ENCODE measurements around the gene CLCF1. TPM values are rescaled to one million over a fixed set of nuclear protein-coding genes. Genes with fewer than 3 reads are reported as not detected.

CLCF1 gene
- polyA plus RNA-seq, 1 of the 3 experiments (the other 2 are of a cell fraction) = 27.0 TPM

DNA sequence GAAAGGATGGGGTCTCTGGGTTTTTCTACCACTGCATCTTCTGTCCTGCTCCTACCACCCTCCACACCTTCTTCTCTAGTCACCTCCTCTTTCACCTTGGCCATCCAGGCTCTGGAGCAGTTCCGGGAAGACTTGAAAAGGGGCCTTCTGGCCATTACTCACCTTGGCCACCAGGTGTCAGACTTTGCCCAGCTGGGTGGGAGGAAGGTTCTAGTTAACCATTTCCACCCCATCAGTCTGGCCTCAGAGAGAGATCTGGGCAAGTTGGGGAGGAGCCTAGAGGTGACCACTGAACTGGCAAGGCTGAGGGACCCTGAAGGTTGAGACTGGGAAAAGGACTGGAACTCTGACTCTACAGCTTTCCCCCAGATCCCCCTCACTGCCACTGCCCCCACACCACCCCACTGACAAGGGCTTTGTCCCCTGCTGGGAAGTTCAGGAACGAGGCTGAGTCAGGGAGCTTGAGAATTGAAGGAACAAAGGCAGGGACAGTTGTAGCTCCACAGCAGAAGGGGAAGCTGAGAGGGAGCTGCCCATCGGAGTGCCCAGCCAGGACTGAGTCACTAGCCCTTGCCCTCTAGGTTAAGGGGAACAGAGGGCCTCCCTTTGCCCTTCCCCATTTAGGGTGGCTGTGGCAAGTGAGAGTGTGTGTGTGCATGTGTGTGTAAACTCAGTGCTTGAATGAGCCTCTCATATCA lies 16.4 kb downstream of the CLCF1 start:
- Histone ChIP-seq H3K79me2 (ENCODE audit: insufficient read depth) (peaks cover 18% of the 10 kb centered on the region), H3K27me3 (ENCODE audit: insufficient read depth) (no peaks in the 10 kb centered on the region), H3K4me2 (peak overlapping the region; percentile 85), H3K4me1 (ENCODE audit: control insufficient read depth in 1 of 2, insufficient read depth in 2 of 2, low read depth in 1 of 2, low read length in 1 of 2) (peaks cover 25 to 51% of the 10 kb centered on the region in 2 experiments; a peak in 3 of 4 replicates), H4K20me1 (ENCODE audit: insufficient read depth) (no peaks in the 10 kb centered on the region), H3K36me3 (replicated peaks in 1 of 2; ENCODE audit: control insufficient read depth in 1 of 2, insufficient read depth in 2 of 2, low read length in 1 of 2) (peaks cover 0 to 1% of the 10 kb centered on the region in 2 experiments), H3K27ac (ENCODE audit: low read depth in 2 of 2, low read length in 1 of 2) (peak overlapping the region in 1 of 2 experiments; percentile 99; a peak in 2 of 4 replicates), H3K9ac (peak overlapping the region; percentile 43; the same call in 1 of the 2 replicates), H3K4me3 (ENCODE audit: low read depth in 2 of 2, low read length in 1 of 2) (no peak overlapping the region; a peak in 1 of 4 replicates), H3K9me2 (no peaks in the 10 kb centered on the region), H3F3A (replicated peaks; ENCODE audit: insufficient read depth) (peaks cover 35% of the 10 kb centered on the region), H2AFZ (ENCODE audit: low read depth) (no peak overlapping the region), H3K9me3 (no peaks in the 10 kb centered on the region)
- WGBS (ENCODE audit: low lambda C conversion rate) = 22% methylated on average over 3 of the region's 3 CpGs
- TF ChIP-seq RAD21 (IDR thresholded peaks at IDR 0.05; ENCODE audit: low read length) (peak; percentile 93), MXI1 (IDR thresholded peaks at IDR 0.05; ENCODE audit: low read depth, low read length) (no peak), ELF1 (IDR thresholded peaks at IDR 0.05) (peak; percentile 38; the same call in 1 of the 2 replicates), SMC3 (IDR thresholded peaks at IDR 0.05; ENCODE audit: low read depth, low read length) (peak; percentile 94), TEAD4 (IDR thresholded peaks at IDR 0.05; ENCODE audit: borderline replicate concordance, insufficient read depth) (no peak), CHD2 (IDR thresholded peaks at IDR 0.05; ENCODE audit: low read length, partially characterized antibody) (peak; percentile 45), RCOR1 (IDR thresholded peaks at IDR 0.05; ENCODE audit: low read length) (peak; percentile 38; the same call in 1 of the 2 replicates)
- TF ChIP-seq, protein P1, sequence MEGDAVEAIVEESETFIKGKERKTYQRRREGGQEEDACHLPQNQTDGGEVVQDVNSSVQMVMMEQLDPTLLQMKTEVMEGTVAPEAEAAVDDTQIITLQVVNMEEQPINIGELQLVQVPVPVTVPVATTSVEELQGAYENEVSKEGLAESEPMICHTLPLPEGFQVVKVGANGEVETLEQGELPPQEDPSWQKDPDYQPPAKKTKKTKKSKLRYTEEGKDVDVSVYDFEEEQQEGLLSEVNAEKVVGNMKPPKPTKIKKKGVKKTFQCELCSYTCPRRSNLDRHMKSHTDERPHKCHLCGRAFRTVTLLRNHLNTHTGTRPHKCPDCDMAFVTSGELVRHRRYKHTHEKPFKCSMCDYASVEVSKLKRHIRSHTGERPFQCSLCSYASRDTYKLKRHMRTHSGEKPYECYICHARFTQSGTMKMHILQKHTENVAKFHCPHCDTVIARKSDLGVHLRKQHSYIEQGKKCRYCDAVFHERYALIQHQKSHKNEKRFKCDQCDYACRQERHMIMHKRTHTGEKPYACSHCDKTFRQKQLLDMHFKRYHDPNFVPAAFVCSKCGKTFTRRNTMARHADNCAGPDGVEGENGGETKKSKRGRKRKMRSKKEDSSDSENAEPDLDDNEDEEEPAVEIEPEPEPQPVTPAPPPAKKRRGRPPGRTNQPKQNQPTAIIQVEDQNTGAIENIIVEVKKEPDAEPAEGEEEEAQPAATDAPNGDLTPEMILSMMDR (IDR thresholded peaks at IDR 0.05) = peak; percentile 94
- TF ChIP-seq, protein P2, sequence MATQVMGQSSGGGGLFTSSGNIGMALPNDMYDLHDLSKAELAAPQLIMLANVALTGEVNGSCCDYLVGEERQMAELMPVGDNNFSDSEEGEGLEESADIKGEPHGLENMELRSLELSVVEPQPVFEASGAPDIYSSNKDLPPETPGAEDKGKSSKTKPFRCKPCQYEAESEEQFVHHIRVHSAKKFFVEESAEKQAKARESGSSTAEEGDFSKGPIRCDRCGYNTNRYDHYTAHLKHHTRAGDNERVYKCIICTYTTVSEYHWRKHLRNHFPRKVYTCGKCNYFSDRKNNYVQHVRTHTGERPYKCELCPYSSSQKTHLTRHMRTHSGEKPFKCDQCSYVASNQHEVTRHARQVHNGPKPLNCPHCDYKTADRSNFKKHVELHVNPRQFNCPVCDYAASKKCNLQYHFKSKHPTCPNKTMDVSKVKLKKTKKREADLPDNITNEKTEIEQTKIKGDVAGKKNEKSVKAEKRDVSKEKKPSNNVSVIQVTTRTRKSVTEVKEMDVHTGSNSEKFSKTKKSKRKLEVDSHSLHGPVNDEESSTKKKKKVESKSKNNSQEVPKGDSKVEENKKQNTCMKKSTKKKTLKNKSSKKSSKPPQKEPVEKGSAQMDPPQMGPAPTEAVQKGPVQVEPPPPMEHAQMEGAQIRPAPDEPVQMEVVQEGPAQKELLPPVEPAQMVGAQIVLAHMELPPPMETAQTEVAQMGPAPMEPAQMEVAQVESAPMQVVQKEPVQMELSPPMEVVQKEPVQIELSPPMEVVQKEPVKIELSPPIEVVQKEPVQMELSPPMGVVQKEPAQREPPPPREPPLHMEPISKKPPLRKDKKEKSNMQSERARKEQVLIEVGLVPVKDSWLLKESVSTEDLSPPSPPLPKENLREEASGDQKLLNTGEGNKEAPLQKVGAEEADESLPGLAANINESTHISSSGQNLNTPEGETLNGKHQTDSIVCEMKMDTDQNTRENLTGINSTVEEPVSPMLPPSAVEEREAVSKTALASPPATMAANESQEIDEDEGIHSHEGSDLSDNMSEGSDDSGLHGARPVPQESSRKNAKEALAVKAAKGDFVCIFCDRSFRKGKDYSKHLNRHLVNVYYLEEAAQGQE (IDR thresholded peaks at IDR 0.05; ENCODE audit: low read depth, low read length) = no peak
- ChIA-PET POLR2A (interaction anchor here (1.1 to 1.2 kb wide), 3 partner anchors 16 to 26 kb away, joined by 3 to 5 read pairs (median 5); no protein-coding TSS in a partner anchor), CTCF (interaction anchor here (0.6 to 20.0 kb wide), 19 partner anchors 8 to 146 kb away, joined by 3 to 955 read pairs (median 5); partner anchors contain the start of genes CLCF1, PPP1CA and RAD9A)
- DNase-seq = peak; percentile 84
